ENCODE data around the gene PNPLA6.

DNA sequence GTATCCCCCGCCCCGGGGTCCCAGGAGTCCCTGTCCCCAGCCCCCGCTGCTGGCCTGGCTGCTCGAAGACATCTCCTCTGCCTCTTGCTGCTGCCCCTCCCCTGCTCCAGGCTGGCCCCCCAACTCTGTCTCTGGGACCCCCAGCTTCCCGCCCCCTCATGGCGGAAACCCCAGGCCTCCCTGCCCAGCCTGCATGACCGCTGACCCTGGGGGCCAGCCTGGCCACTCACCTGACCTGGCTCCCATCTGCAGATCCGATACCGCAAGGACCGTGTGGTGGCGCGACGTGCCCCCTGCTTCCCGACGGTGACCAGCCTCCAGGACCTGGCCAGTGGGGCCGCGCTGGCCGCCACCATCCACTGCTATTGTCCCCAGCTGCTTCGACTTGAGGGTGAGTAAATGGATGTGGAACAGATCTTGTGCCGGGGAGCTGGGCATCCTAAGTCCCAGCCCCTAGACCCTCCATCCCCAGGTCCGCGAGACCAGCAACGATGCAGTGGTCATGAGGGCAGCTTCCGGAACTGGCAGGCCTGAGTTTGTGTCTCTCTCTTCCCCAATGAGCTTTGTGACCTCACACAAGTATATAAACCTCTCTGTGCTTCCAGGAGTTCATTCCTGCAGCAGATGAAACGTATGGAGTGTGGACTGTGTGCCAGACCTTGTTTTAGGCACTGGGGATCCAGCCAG is 72.5 kb downstream of the PNPLA6 start:
- TF ChIP-seq ZNF263 (CRISPR knock-in tag; IDR thresholded peaks at IDR 0.05; ENCODE audit: borderline replicate concordance) = no peak
- TF ChIP-seq, protein P1, sequence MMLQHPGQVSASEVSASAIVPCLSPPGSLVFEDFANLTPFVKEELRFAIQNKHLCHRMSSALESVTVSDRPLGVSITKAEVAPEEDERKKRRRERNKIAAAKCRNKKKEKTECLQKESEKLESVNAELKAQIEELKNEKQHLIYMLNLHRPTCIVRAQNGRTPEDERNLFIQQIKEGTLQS (IDR thresholded peaks at IDR 0.05) = no peak
- TF ChIP-seq, protein P1 (CRISPR knock-in tag; conservative IDR thresholded peaks at IDR 0.05) = no peak
